HEK293 (cell line): ENCODE measurements around the gene KIF26B.

ENCODE experiments used
- KLF16 ChIP-seq: fragments of 450-650 bp; formaldehyde crosslinking; IDR thresholded peaks from 2 replicates; pipeline ENCODE4 v1.5.1; 2017; ENCODE audit warnings: missing biosample characterization, missing genetic modification characterization
- MYNN ChIP-seq: fragments of 450-650 bp; formaldehyde crosslinking; IDR thresholded peaks from 2 replicates; pipeline ENCODE4 v1.5.1; 2016; ENCODE audit warnings: missing biosample characterization, missing genetic modification characterization, borderline replicate concordance
- OVOL3 ChIP-seq: fragments of 450-650 bp; formaldehyde crosslinking; IDR thresholded peaks from 2 replicates; pipeline ENCODE4 v1.5.1; 2016; ENCODE audit warnings: missing biosample characterization, missing genetic modification characterization
- YY1 ChIP-seq: fragments of 450-650 bp; formaldehyde crosslinking; IDR thresholded peaks from 2 replicates; pipeline ENCODE4 v1.5.1; 2018; ENCODE audit warnings: missing biosample characterization, missing genetic modification characterization
- ZBTB21 ChIP-seq: fragments of 450-650 bp; formaldehyde crosslinking; IDR thresholded peaks from 2 replicates; pipeline ENCODE4 v1.5.1; 2017; ENCODE audit warnings: missing biosample characterization, missing genetic modification characterization
- ZNF24 ChIP-seq: fragments of 450-650 bp; formaldehyde crosslinking; IDR thresholded peaks from 2 replicates; pipeline ENCODE4 v1.5.1; 2016; ENCODE audit warnings: missing biosample characterization, missing genetic modification characterization
- ZNF266 ChIP-seq: fragments of 450-650 bp; formaldehyde crosslinking; IDR thresholded peaks from 2 replicates; pipeline ENCODE4 v1.5.1; 2016; ENCODE audit warnings: missing biosample characterization, missing genetic modification characterization, low read depth
- ZNF274 ChIP-seq, 2 experiments: fragments of 200-500 bp in 1 of 2; fragments of 450-650 bp in 1 of 2; sonication (Bioruptor generic) in 1 of 2; formaldehyde crosslinking in 1 of 2; IDR thresholded peaks; 2 replicates each; pipeline versions ENCODE4 v1.5.1 to v1.6.1; 2014 to 2016; ENCODE audit warnings: borderline replicate concordance in 1 of 2, inconsistent platforms in 1 of 2, low read length in 1 of 2, missing biosample characterization in 1 of 2, missing genetic modification characterization in 1 of 2
- ZNF324 ChIP-seq: fragments of 450-650 bp; formaldehyde crosslinking; IDR thresholded peaks from 2 replicates; pipeline ENCODE4 v1.5.1; 2016; ENCODE audit warnings: missing biosample characterization, missing genetic modification characterization
- ZNF549 ChIP-seq: fragments of 450-650 bp; IDR thresholded peaks from 2 replicates; pipeline ENCODE4 v1.5.1; 2018; ENCODE audit warnings: missing biosample characterization, missing genetic modification characterization, mild to moderate bottlenecking, inconsistent platforms, moderate library complexity
- ZNF560 ChIP-seq: fragments of 450-650 bp; formaldehyde crosslinking; IDR thresholded peaks from 2 replicates; pipeline ENCODE4 v1.5.1; 2017; ENCODE audit warnings: missing biosample characterization, missing genetic modification characterization, borderline replicate concordance
- TF ChIP-seq, protein P1 (sequence below): fragments of 450-650 bp; formaldehyde crosslinking; IDR thresholded peaks from 2 replicates; pipeline ENCODE4 v1.5.1; 2016; ENCODE audit warnings: missing biosample characterization, missing genetic modification characterization
- TF ChIP-seq, protein P2 (sequence below): fragments of 450-650 bp; formaldehyde crosslinking; IDR thresholded peaks from 2 replicates; pipeline ENCODE4 v1.5.1; 2016; ENCODE audit warnings: missing biosample characterization, missing genetic modification characterization

DNA sequence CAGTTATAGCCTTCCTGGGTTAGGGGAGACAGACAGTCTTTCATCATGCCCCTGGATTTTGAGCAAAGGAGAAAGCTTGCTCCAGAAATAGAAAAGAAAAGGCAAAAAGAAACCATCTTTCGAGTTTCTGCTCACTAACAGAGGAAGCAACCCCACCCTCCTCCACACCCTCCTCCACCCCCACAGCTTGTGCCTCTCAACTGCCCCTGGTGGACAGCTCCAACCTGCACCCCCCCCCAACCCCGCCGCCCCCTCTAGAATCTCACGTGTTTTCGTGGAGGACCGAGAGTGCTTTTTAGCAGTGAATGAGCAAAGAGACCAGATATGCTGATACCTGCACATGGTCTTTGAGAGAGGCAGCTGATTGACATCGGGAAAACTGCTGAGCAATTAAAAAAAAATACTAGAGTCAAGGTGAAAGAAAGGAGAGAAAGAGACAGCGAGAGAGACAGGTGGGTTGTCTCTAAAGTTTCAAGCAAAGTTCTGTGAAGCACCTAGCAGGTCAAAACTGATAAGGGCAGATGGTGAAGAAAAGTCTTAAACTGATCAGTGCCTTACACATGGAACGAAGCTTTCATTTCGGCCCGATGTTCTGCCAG, 358.3 kb downstream of the KIF26B start:
- TF ChIP-seq, protein P1, sequence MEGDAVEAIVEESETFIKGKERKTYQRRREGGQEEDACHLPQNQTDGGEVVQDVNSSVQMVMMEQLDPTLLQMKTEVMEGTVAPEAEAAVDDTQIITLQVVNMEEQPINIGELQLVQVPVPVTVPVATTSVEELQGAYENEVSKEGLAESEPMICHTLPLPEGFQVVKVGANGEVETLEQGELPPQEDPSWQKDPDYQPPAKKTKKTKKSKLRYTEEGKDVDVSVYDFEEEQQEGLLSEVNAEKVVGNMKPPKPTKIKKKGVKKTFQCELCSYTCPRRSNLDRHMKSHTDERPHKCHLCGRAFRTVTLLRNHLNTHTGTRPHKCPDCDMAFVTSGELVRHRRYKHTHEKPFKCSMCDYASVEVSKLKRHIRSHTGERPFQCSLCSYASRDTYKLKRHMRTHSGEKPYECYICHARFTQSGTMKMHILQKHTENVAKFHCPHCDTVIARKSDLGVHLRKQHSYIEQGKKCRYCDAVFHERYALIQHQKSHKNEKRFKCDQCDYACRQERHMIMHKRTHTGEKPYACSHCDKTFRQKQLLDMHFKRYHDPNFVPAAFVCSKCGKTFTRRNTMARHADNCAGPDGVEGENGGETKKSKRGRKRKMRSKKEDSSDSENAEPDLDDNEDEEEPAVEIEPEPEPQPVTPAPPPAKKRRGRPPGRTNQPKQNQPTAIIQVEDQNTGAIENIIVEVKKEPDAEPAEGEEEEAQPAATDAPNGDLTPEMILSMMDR (tag by site-specific recombination), result no peak
- TF ChIP-seq, protein P2, sequence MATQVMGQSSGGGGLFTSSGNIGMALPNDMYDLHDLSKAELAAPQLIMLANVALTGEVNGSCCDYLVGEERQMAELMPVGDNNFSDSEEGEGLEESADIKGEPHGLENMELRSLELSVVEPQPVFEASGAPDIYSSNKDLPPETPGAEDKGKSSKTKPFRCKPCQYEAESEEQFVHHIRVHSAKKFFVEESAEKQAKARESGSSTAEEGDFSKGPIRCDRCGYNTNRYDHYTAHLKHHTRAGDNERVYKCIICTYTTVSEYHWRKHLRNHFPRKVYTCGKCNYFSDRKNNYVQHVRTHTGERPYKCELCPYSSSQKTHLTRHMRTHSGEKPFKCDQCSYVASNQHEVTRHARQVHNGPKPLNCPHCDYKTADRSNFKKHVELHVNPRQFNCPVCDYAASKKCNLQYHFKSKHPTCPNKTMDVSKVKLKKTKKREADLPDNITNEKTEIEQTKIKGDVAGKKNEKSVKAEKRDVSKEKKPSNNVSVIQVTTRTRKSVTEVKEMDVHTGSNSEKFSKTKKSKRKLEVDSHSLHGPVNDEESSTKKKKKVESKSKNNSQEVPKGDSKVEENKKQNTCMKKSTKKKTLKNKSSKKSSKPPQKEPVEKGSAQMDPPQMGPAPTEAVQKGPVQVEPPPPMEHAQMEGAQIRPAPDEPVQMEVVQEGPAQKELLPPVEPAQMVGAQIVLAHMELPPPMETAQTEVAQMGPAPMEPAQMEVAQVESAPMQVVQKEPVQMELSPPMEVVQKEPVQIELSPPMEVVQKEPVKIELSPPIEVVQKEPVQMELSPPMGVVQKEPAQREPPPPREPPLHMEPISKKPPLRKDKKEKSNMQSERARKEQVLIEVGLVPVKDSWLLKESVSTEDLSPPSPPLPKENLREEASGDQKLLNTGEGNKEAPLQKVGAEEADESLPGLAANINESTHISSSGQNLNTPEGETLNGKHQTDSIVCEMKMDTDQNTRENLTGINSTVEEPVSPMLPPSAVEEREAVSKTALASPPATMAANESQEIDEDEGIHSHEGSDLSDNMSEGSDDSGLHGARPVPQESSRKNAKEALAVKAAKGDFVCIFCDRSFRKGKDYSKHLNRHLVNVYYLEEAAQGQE (tag by site-specific recombination), result no peak
- TF ChIP-seq OVOL3, result no peak
- no peak for TF ChIP-seq ZBTB21 (tag by site-specific recombination)
- no peak for TF ChIP-seq MYNN (tag by site-specific recombination)
- TF ChIP-seq KLF16 (tag by site-specific recombination), result no peak
- no peak for TF ChIP-seq ZNF274 (IDR thresholded peaks at IDR 0.05; ENCODE audit: low read length)
- TF ChIP-seq ZNF274 (tag by site-specific recombination; IDR thresholded peaks at IDR 0.05; ENCODE audit: borderline replicate concordance), result no peak
- TF ChIP-seq ZNF549 (tag by site-specific recombination), result no peak
- no peak for TF ChIP-seq YY1
- no peak for TF ChIP-seq ZNF560 (tag by site-specific recombination)
- TF ChIP-seq ZNF24 (tag by site-specific recombination), result no peak
- no peak for TF ChIP-seq ZNF324 (tag by site-specific recombination)
- TF ChIP-seq ZNF266, result no peak
